Gastroesophageal sphincter (tissue), 4 donors: ENCODE results near the gene NELFB. TPM values are rescaled to one million over a fixed set of nuclear protein-coding genes. Genes with fewer than 3 reads are reported as not detected.

Source experiments
- ATAC-seq: fragments of 150-250 bp; one replicate; pipeline ENCODE4 v1.9.1; 2016; ENCODE audit warnings: mild to moderate bottlenecking, moderate library complexity
- H3K27ac ChIP-seq, 4 donors: fragments of 200-600 bp; sonication (generic) in 3 of 4; 1 replicate in 3 of 4; 2 replicates in 1 of 4; pipeline ENCODE4 v1.5.1; 2016 to 2019
- H3K27me3 ChIP-seq: fragments of 200-600 bp; sonication (generic); one replicate; pipeline ENCODE4 v1.5.1; 2019
- H3K36me3 ChIP-seq, 2 donors: fragments of 200-600 bp; sonication (generic); one replicate each; pipeline ENCODE4 v1.5.1; 2019; ENCODE audit warnings: control low read depth in 1 of 2
- H3K4me1 ChIP-seq, 3 donors: fragments of 200-600 bp; sonication (generic); 1 replicate in 2 of 3; 2 replicates in 1 of 3; pipeline ENCODE4 v1.5.1; 2016 to 2019; ENCODE audit warnings: control low read depth in 2 of 3
- H3K4me3 ChIP-seq, 2 donors: fragments of 200-600 bp; sonication (generic); one replicate each; pipeline ENCODE4 v1.5.1; 2019; ENCODE audit warnings: mild to moderate bottlenecking in 1 of 2, moderate library complexity in 1 of 2
- H3K9me3 ChIP-seq, 3 donors: fragments of 200-600 bp; sonication (generic); one replicate each; pipeline ENCODE4 v1.5.1; 2017 to 2019; ENCODE audit warnings: control low read depth in 2 of 3
- EP300 ChIP-seq: sonication (generic); formaldehyde crosslinking; IDR thresholded peaks from one replicate; pipeline ENCODE4 v1.6.1; 2017; ENCODE audit warnings: antibody characterized with exemption, mild to moderate bottlenecking
- POLR2A ChIP-seq, 2 donors: fragments of 450-650 bp; IDR thresholded peaks; one replicate each; pipeline ENCODE4 v1.6.1; 2017; ENCODE audit warnings: antibody characterized with exemption in 2 of 2, mild to moderate bottlenecking in 2 of 2, moderate library complexity in 1 of 2
- POLR2AphosphoS5 ChIP-seq: sonication (generic); formaldehyde crosslinking; IDR thresholded peaks from one replicate; pipeline ENCODE4 v1.6.1; 2017; ENCODE audit warnings: antibody characterized with exemption
- WGBS, 2 donors: methylation state at CpG; one replicate each; pipeline ENCODE4 v1.1.5; 2018; ENCODE audit warnings: low coverage in 1 of 2; 5-methylcytosine and 5-hydroxymethylcytosine counted together
- total RNA-seq, 4 donors: library from RNA; depleted of rRNA; stranded (reverse); fragments of >200 nt; gene quantifications; one replicate each; pipeline ENCODE4 v1.1.0, GENCODE V29; 2016
- TF ChIP-seq, protein P1 (sequence below), 4 experiments: fragments of 200-600 bp in 2 of 4; fragments of 450-650 bp in 2 of 4; sonication (generic) in 1 of 4; IDR thresholded peaks; one replicate each; pipeline ENCODE4 v1.5.1; 2017 to 2019; ENCODE audit warnings: antibody characterized with exemption in 4 of 4, mild to moderate bottlenecking in 2 of 4, moderate library complexity in 2 of 4

Gene NELFB
- total RNA-seq, 4 donors from 2014 or later = 36.9 to 58.8 (median 45.2) TPM

- no peak overlapping the region for H3K4me3 ChIP-seq
- TF ChIP-seq, protein P1, sequence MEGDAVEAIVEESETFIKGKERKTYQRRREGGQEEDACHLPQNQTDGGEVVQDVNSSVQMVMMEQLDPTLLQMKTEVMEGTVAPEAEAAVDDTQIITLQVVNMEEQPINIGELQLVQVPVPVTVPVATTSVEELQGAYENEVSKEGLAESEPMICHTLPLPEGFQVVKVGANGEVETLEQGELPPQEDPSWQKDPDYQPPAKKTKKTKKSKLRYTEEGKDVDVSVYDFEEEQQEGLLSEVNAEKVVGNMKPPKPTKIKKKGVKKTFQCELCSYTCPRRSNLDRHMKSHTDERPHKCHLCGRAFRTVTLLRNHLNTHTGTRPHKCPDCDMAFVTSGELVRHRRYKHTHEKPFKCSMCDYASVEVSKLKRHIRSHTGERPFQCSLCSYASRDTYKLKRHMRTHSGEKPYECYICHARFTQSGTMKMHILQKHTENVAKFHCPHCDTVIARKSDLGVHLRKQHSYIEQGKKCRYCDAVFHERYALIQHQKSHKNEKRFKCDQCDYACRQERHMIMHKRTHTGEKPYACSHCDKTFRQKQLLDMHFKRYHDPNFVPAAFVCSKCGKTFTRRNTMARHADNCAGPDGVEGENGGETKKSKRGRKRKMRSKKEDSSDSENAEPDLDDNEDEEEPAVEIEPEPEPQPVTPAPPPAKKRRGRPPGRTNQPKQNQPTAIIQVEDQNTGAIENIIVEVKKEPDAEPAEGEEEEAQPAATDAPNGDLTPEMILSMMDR (IDR thresholded peaks at IDR 0.05) = no peak
- no peak for TF ChIP-seq POLR2A (IDR thresholded peaks at IDR 0.05)
- no peak for TF ChIP-seq POLR2AphosphoS5
- TF ChIP-seq EP300 = no peak
- peaks cover 0 to 12% of the 10 kb centered on the region in 2 donors for H3K36me3 ChIP-seq
- 87 to 100% methylated on average over 1 to 3 of the region's 52 CpGs for WGBS, 2 donors
- peaks cover 0 to 55% (median 16%) of the 10 kb centered on the region in 3 donors for H3K4me1 ChIP-seq
- no peaks in the 10 kb centered on the region for H3K9me3 ChIP-seq
- H3K27ac ChIP-seq = no peak overlapping the region
- no peaks in the 10 kb centered on the region for H3K27me3 ChIP-seq
- no peak for ATAC-seq
These were observed 34.6 kb upstream of the NELFB start for GRCh38 chr9:137220317-137221094.

DNA sequence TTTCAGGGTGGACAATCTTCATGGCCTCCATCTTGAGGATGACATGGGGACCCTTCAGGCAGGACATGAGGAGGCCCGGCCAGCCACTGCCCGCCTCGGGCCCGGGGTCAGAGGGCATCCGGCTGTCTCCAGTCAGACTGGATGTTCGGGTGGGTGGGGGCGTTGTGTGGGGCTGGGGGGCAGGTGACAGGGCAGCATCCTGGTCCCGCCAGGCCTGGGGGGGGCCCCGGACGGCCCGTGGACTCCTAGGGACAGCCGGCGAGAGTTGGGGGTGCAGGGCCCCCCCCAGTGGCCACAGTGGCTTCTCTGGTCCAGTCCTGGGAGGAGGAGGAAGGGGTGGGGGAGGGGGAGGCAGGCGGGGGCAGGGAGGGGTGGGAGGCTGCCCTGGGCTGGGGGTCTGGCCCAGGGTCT, 34.0 kb upstream of the NELFB start:
- H3K27me3 ChIP-seq = peaks cover 2% of the 10 kb centered on the region
- no CpG with 5 or more reads among the region's 14 CpGs for WGBS, 2 donors
- peaks cover 0 to 55% (median 16%) of the 10 kb centered on the region in 3 donors for H3K4me1 ChIP-seq
- ATAC-seq = no peak
- peak overlapping the region in 1 of 4 donors; percentile 49 for H3K27ac ChIP-seq
- H3K9me3 ChIP-seq = no peaks in the 10 kb centered on the region
- H3K36me3 ChIP-seq = peaks cover 0 to 6% of the 10 kb centered on the region in 2 donors
- peak overlapping the region in 1 of 2 donors; percentile 79 for H3K4me3 ChIP-seq
- TF ChIP-seq POLR2AphosphoS5 = no peak
- TF ChIP-seq POLR2A (IDR thresholded peaks at IDR 0.05) = no peak
- TF ChIP-seq, protein P1 (IDR thresholded peaks at IDR 0.05) = no peak
- TF ChIP-seq EP300 = no peak

GRCh38 chr9:137221506-137222111, 33.5 kb upstream of the NELFB start:
- TF ChIP-seq EP300 (no peak), POLR2AphosphoS5 (no peak), POLR2A (IDR thresholded peaks at IDR 0.05) (no peak)
- TF ChIP-seq, protein P1 (IDR thresholded peaks at IDR 0.05) = no peak
- H3K27me3 ChIP-seq = peaks cover 7% of the 10 kb centered on the region
- no CpG with 5 or more reads among the region's 61 CpGs for WGBS, 2 donors
- H3K9me3 ChIP-seq = no peaks in the 10 kb centered on the region
- H3K36me3 ChIP-seq = peaks cover 0 to 2% of the 10 kb centered on the region in 2 donors
- peak overlapping the region; percentile 14 to 79 for H3K4me3 ChIP-seq
- peak overlapping the region in 1 of 4 donors; percentile 49 for H3K27ac ChIP-seq
- no peak for ATAC-seq
- peaks cover 0 to 55% (median 16%) of the 10 kb centered on the region in 3 donors for H3K4me1 ChIP-seq

GRCh38 chr9:137222190-137223077, 32.7 kb upstream of the NELFB start, which contains the start of gene RNF208:
RNF208 (minus strand) TSS chr9:137222240; CDS start chr9:137221212, 1,028 bp downstream.
- no peak for TF ChIP-seq EP300
- TF ChIP-seq, protein P1 (IDR thresholded peaks at IDR 0.05) = peak in 2 of 4 experiments; percentile 7 to 8
- no CpG with 5 or more reads among the region's 88 CpGs for WGBS, 2 donors

More at GRCh38 chr9:137222190-137223077, 32.7 kb upstream of the NELFB start, which contains the start of gene RNF208:
- H3K4me3 ChIP-seq = peak within 1 kb of the TSS; percentile 64 to 79
- peaks cover 0 to 55% (median 18%) of the 10 kb centered on the region in 3 donors for H3K4me1 ChIP-seq
- H3K9me3 ChIP-seq = no peaks in the 10 kb centered on the region
- H3K36me3 ChIP-seq = no peaks in the 10 kb centered on the region
- peaks cover 15% of the 10 kb centered on the region for H3K27me3 ChIP-seq
- peak within 1 kb of the TSS; percentile 58 to 94 (median 90) for H3K27ac ChIP-seq
- no peak for ATAC-seq
